ENCODE measurements around the gene KRT24. TPM values are rescaled to one million over a fixed set of nuclear protein-coding genes. Genes with fewer than 3 reads are reported as not detected.

KRT24 gene
- total and polyA plus RNA-seq, 2 of the 4 experiments (the other 2 are of a cell fraction): not detected

DNA sequence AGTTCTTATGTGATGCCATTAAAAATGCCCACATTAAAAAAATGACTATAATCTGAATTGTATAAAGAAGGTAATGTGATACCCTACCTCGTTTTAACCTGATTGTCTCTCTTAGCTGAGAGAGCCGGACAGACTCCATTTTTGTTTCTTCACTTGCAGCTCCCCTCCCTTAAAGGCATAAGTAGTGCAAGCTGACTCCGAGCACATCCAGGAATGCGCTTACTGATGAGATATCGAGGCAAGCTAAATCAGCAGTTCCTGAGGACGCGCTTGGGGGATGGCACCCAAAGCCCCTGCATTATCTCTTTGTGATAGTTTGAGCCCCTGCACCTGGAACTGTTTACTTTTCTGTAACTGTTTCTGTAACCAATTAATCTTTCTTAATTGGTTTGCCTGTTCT, 6.3 kb downstream of the KRT24 start:
- Histone ChIP-seq H2AFZ (replicated peaks; ENCODE audit: low read length, poor library complexity) (no peak overlapping the region), H3K4me1 (ENCODE audit: control insufficient read depth, insufficient read depth, low read length) (no peaks in the 10 kb centered on the region), H3K18ac (ENCODE audit: low read depth, low read length) (no peak overlapping the region), H2BK20ac (ENCODE audit: low read depth, low read length) (no peak overlapping the region), H4K20me1 (ENCODE audit: insufficient read depth, low read length) (no peaks in the 10 kb centered on the region), H4K91ac (ENCODE audit: insufficient read depth, low read depth, low read length) (no peak overlapping the region), H3K4me3 (ENCODE audit: insufficient read depth, low read depth, low read length) (no peak overlapping the region), H3K9me3 (ENCODE audit: control insufficient read depth, insufficient read depth, low read length) (no peaks in the 10 kb centered on the region; the same call in 1 of the 2 replicates), H3K27me3 (ENCODE audit: control insufficient read depth, insufficient read depth, low read length) (peaks cover 59% of the 10 kb centered on the region), H3K79me1 (ENCODE audit: low read depth in 1 of 2, low read length in 2 of 2) (no peaks in the 10 kb centered on the region), H4K8ac (ENCODE audit: low read depth in 2 of 2, low read length in 2 of 2) (no peak overlapping the region), H3K14ac (replicated peaks; ENCODE audit: low read depth, low read length) (no peak overlapping the region), H3K23ac (ENCODE audit: low read depth, low read length) (no peak overlapping the region), H3K9me1 (ENCODE audit: insufficient read depth, low read length) (no peaks in the 10 kb centered on the region), H3K36me3 (ENCODE audit: control insufficient read depth, insufficient read depth, low read length) (no peaks in the 10 kb centered on the region), H2AK5ac (ENCODE audit: low read depth, low read length) (no peak overlapping the region), H2BK5ac (ENCODE audit: low read depth, low read length, poor library complexity, severe bottlenecking) (no peak overlapping the region), H2BK120ac (ENCODE audit: low read depth, low read length) (no peak overlapping the region), H4K5ac (ENCODE audit: low read depth, low read length) (no peak overlapping the region), H3K4ac (ENCODE audit: low read depth, low read length) (no peak overlapping the region), H3K56ac (ENCODE audit: extremely low read depth, insufficient read depth, low read length) (no peak overlapping the region), H3K9ac (ENCODE audit: low read depth, low read length) (no peak overlapping the region), H3K27ac (ENCODE audit: insufficient read depth, low read length) (no peak overlapping the region), H3K4me2 (ENCODE audit: low read depth, low read length) (no peak overlapping the region), H2BK15ac (ENCODE audit: low read depth, low read length) (no peak overlapping the region), H2AK9ac (replicated peaks; ENCODE audit: low read depth, low read length, poor library complexity) (no peak overlapping the region)
- ChIA-PET POLR2A (ENCODE audit: unreplicated experiment) (no interaction called here), CTCF (no interaction called here)
- dilution Hi-C loops (cut with HindIII; ENCODE audit: low sequenced_read_pairs, unreplicated experiment): no loop called here
- DNase-seq: no peak
- no peak for ATAC-seq (ENCODE audit: low read depth)
- in situ Hi-C loops (cut with MboI; ENCODE audit: low sequenced_read_pairs): no loop called here
- WGBS, 2 experiments (ENCODE audit: extremely low coverage in 2 of 2, insufficient read length in 1 of 2): no CpG with 5 or more reads among the region's 7 CpGs
- TF ChIP-seq CEBPB (IDR thresholded peaks at IDR 0.05; ENCODE audit: low read depth, low read length): no peak
- TF ChIP-seq, protein P1, sequence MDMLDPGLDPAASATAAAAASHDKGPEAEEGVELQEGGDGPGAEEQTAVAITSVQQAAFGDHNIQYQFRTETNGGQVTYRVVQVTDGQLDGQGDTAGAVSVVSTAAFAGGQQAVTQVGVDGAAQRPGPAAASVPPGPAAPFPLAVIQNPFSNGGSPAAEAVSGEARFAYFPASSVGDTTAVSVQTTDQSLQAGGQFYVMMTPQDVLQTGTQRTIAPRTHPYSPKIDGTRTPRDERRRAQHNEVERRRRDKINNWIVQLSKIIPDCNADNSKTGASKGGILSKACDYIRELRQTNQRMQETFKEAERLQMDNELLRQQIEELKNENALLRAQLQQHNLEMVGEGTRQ (IDR thresholded peaks at IDR 0.05; ENCODE audit: low read depth, low read length): no peak
- no peak for TF ChIP-seq RCOR1 (IDR thresholded peaks at IDR 0.05; ENCODE audit: insufficient replicate concordance, low read length)
- TF ChIP-seq MXI1 (IDR thresholded peaks at IDR 0.05; ENCODE audit: borderline replicate concordance, low read depth, low read length): no peak
- no peak for TF ChIP-seq NFE2L2 (IDR thresholded peaks at IDR 0.05; ENCODE audit: low read depth, low read length)
- TF ChIP-seq SMC3 (IDR thresholded peaks at IDR 0.05; ENCODE audit: low read depth, low read length): no peak
- no peak for TF ChIP-seq MAZ (IDR thresholded peaks at IDR 0.05; ENCODE audit: borderline replicate concordance, low read depth, low read length)
- no peak for TF ChIP-seq MAFK (IDR thresholded peaks at IDR 0.05; ENCODE audit: low read depth, low read length)
- TF ChIP-seq BHLHE40 (IDR thresholded peaks at IDR 0.05; ENCODE audit: low read depth, low read length): no peak
- no peak for TF ChIP-seq RAD21 (IDR thresholded peaks at IDR 0.05; ENCODE audit: low read length)
- intact Hi-C loops (cut with micrococcal nuclease): no loop called here
- no TSS peak for BruUV-seq (replicated peaks)

Data from IMR-90 (cell line).